Epithelial cell of proximal tubule (primary cell): Measurements from ENCODE around the gene PCDHGA11. TPM values are rescaled to one million over a fixed set of nuclear protein-coding genes. Genes with fewer than 3 reads are reported as not detected.
"Not testable (repeated sequence)": the region's sequence is repeated elsewhere in the genome, so short reads cannot be mapped to it uniquely, and the experiment has no call there.

ENCODE experiments used
- DNase-seq: peaks from one replicate; pipeline ENCODE4 v3.0.0-alpha.2; 2011; ENCODE audit warnings: low read depth
- H3K4me3 ChIP-seq: 2 replicates; pipeline ENCODE4 v1.5.1; 2011; ENCODE audit warnings: low read depth, mild to moderate bottlenecking, low read length
- CTCF ChIP-seq: conservative IDR thresholded peaks from 2 replicates; pipeline ENCODE4 v1.5.1; 2012; ENCODE audit warnings: low read depth, mild to moderate bottlenecking, low read length
- total RNA-seq: library from RNA; depleted of rRNA; stranded (reverse); fragments of >200 nt; gene quantifications from 2 replicates; pipeline ENCODE4 v1.2.3, GENCODE V29; 2015

Gene PCDHGA11
- total RNA-seq, 1 donor from 2014 or later, result 2.6 TPM

- DNase-seq, result no peak
- H3K4me3 ChIP-seq, result no peak overlapping the region
- TF ChIP-seq CTCF, result no peak
These were observed 27.6 kb upstream of the PCDHGA11 start for GRCh38 chr5:141393267-141393666.

- H3K4me3 ChIP-seq, DNase-seq: not testable (repeated sequence)
These were observed 26.3 kb upstream of the PCDHGA11 start for GRCh38 chr5:141394401-141395187.

GRCh38 chr5:141397756-141398551, 22.9 kb upstream of the PCDHGA11 start, which contains the start of gene PCDHGB5:
Gene PCDHGB5, plus strand, starts transcription at chr5:141397947. Its CDS starts 181 bp downstream, at chr5:141398128.
- H3K4me3 ChIP-seq, result peak within 1 kb of the TSS; percentile 52
- not testable (repeated sequence) for DNase-seq
- peak; percentile 65 for TF ChIP-seq CTCF

GRCh38 chr5:141398608-141399007, 22.2 kb upstream of the PCDHGA11 start:
- H3K4me3 ChIP-seq, result no peak overlapping the region

GRCh38 chr5:141399555-141400258, 21.1 kb upstream of the PCDHGA11 start:
- no peak for DNase-seq
- H3K4me3 ChIP-seq, result no peak overlapping the region
- no peak for TF ChIP-seq CTCF

More at GRCh38 chr5:141398608-141399007, 22.2 kb upstream of the PCDHGA11 start:
- no peak for DNase-seq
- TF ChIP-seq CTCF, result no peak

- H3K4me3 ChIP-seq, result peak within 1 kb of the TSS; percentile 32
- DNase-seq, result no peak
These were observed 18.2 kb upstream of the PCDHGA11 start, which contains the start of gene PCDHGA9 for GRCh38 chr5:141402553-141403243. Gene PCDHGA9, plus strand, starts transcription at chr5:141402778. Its CDS starts 175 bp downstream, at chr5:141402953.

More at GRCh38 chr5:141402553-141403243, 18.2 kb upstream of the PCDHGA11 start, which contains the start of gene PCDHGA9:
- peak; percentile 45 for TF ChIP-seq CTCF
